Kidney (tissue), 14 donors: Measurements from ENCODE around the gene EGFR. TPM values are rescaled to one million over a fixed set of nuclear protein-coding genes. Genes with fewer than 3 reads are reported as not detected.

Experiments used
- DNase-seq, 5 donors: peaks; one replicate each; pipeline ENCODE4 v3.0.0-alpha.2; 2013 to 2020
- FAIRE-seq: peaks from 2 replicates; lab custom pipeline; 2012; peaks lifted over from hg19 to GRCh38; lab: Jason Lieb, UNC
- H3K27ac ChIP-seq, 2 donors: one replicate each; pipeline ENCODE4 v1.7.0; 2013; ENCODE audit warnings: low read depth in 2 of 2, low read length in 2 of 2, inconsistent platforms in 1 of 2
- H3K27me3 ChIP-seq: one replicate; pipeline ENCODE4 v1.7.1; 2013; ENCODE audit warnings: low read length, inconsistent platforms; ENCODE audit not compliant: control insufficient read depth, insufficient read depth
- H3K36me3 ChIP-seq, 3 donors: one replicate each; pipeline versions ENCODE4 v1.7.0 to v1.7.1; 2013; ENCODE audit warnings: low read length in 3 of 3, control low read depth in 1 of 3, inconsistent platforms in 1 of 3; ENCODE audit not compliant: insufficient read depth in 3 of 3, control insufficient read depth in 2 of 3
- H3K4me1 ChIP-seq, 3 donors: one replicate each; pipeline versions ENCODE4 v1.7.0 to v1.7.1; 2013; ENCODE audit warnings: low read length in 3 of 3, inconsistent platforms in 1 of 3, low read depth in 1 of 3; ENCODE audit not compliant: control insufficient read depth in 2 of 3, insufficient read depth in 2 of 3
- H3K4me3 ChIP-seq, 3 donors: one replicate each; pipeline versions ENCODE4 v1.7.0 to v1.8.1; 2013; ENCODE audit warnings: low read length in 3 of 3, control low read depth in 1 of 3, inconsistent platforms in 1 of 3
- H3K9ac ChIP-seq, 3 donors: one replicate each; pipeline versions ENCODE4 v1.7.0 to v1.7.1; 2013; ENCODE audit warnings: low read length in 3 of 3, control low read depth in 1 of 3, inconsistent platforms in 1 of 3
- H3K9me3 ChIP-seq, 3 donors: one replicate each; pipeline versions ENCODE4 v1.7.0 to v1.7.1; 2013; ENCODE audit warnings: low read length in 3 of 3, control low read depth in 1 of 3, inconsistent platforms in 1 of 3; ENCODE audit not compliant: control insufficient read depth in 2 of 3, insufficient read depth in 1 of 3
- CTCF ChIP-seq: IDR thresholded peaks from 3 replicates; pipeline ENCODE4 v1.5.1; 2012; ENCODE audit warnings: mild to moderate bottlenecking, moderate library complexity, borderline replicate concordance; ENCODE audit not compliant: insufficient read depth; ENCODE audit errors: extremely low read depth
- intact Hi-C: fragments of 100-400 bp; cut with DNase I; formaldehyde crosslinking; loops from one replicate; pipeline ENCODE4 v1.11.1; 2022
- polyA plus RNA-seq: library from polyadenylated mRNA; stranded (reverse); fragments of 350-450 nt; fragmentation: Illumina TruSeq; extraction: RNeasy Lipid Tissue Mini Kit (QIAGEN cat#74804); gene quantifications from one replicate; pipeline ENCODE4 v1.2.3, GENCODE V29; 2014; ENCODE audit warnings: low read depth, low replicate concordance; ENCODE audit not compliant: insufficient read depth
- total RNA-seq: library from RNA; stranded (reverse); fragmentation: NEBNext Ultra II Directional; extraction: Animal tissue kit (Norgen Biotek cat#: 25700); gene quantifications from one replicate; pipeline ENCODE4 v1.2.1, GENCODE V29; 2021
- donor health status: control.
- donor health status: control.
- donor health status: control.
- donor health status: control.
- donor health status: control.
- donor health status: DM: yes; HTN: yes; CAD: no.
- donor health status: Normal renal cell carcinoma (clear cell type).

The EGFR gene
- total and polyA plus RNA-seq, 2 donors from 2014 or later: 5.9 to 61.3 TPM

GRCh38 chr7:55172161-55172560, 153.3 kb downstream of the EGFR start:
- Histone ChIP-seq H3K36me3 (peaks cover 0 to 31% (median 11%) of the 10 kb centered on the region in 3 donors), H3K9me3 (peaks cover 0 to 2% (median 0%) of the 10 kb centered on the region in 3 donors), H3K9ac (no peak overlapping the region), H3K27me3 (no peaks in the 10 kb centered on the region), H3K4me1 (peaks cover 0 to 3% (median 2%) of the 10 kb centered on the region in 3 donors), H3K27ac (no peak overlapping the region), H3K4me3 (no peak overlapping the region)
- FAIRE-seq (no peak), DNase-seq (no peak)
- intact Hi-C loops: no loop called here
- TF ChIP-seq CTCF: no peak

- H3K27me3 ChIP-seq: no peaks in the 10 kb centered on the region
- peaks cover 0 to 8% (median 7%) of the 10 kb centered on the region in 3 donors for H3K4me1 ChIP-seq
- FAIRE-seq: no peak
- no peak for DNase-seq
- H3K36me3 ChIP-seq: peaks cover 0 to 31% (median 11%) of the 10 kb centered on the region in 3 donors
- H3K9ac ChIP-seq: no peak overlapping the region
- intact Hi-C loops: no loop called here
- H3K4me3 ChIP-seq: no peak overlapping the region
- no peak for TF ChIP-seq CTCF
- no peaks in the 10 kb centered on the region for H3K9me3 ChIP-seq
- no peak overlapping the region for H3K27ac ChIP-seq
Observed at GRCh38 chr7:55172881-55173609, 154.2 kb downstream of the EGFR start.

GRCh38 chr7:55173671-55174070, 154.9 kb downstream of the EGFR start:
- H3K4me3 ChIP-seq: no peak overlapping the region
- H3K9ac ChIP-seq: no peak overlapping the region
- no peaks in the 10 kb centered on the region for H3K9me3 ChIP-seq
- no peak for TF ChIP-seq CTCF
- H3K36me3 ChIP-seq: peaks cover 0 to 31% (median 11%) of the 10 kb centered on the region in 3 donors
- peaks cover under 1 to 11% (median 9%) of the 10 kb centered on the region in 3 donors for H3K4me1 ChIP-seq
- DNase-seq (no peak), FAIRE-seq (no peak)
- no peaks in the 10 kb centered on the region for H3K27me3 ChIP-seq
- no peak overlapping the region for H3K27ac ChIP-seq
- intact Hi-C loops: no loop called here
